HG02678 (cell line): ENCODE measurements around the gene CCL3.
"Not testable (repeated sequence)": the region's sequence is repeated elsewhere in the genome, so short reads cannot be mapped to it uniquely, and the experiment has no call there.

Source experiments
- ATAC-seq: cut with Tn5 transposase; IDR thresholded peaks from one replicate; pipeline ENCODE4 v1.9.1; 2021; ENCODE audit warnings: mild to moderate bottlenecking, moderate library complexity; ENCODE audit not compliant: unreplicated experiment

Gene CCL3

DNA sequence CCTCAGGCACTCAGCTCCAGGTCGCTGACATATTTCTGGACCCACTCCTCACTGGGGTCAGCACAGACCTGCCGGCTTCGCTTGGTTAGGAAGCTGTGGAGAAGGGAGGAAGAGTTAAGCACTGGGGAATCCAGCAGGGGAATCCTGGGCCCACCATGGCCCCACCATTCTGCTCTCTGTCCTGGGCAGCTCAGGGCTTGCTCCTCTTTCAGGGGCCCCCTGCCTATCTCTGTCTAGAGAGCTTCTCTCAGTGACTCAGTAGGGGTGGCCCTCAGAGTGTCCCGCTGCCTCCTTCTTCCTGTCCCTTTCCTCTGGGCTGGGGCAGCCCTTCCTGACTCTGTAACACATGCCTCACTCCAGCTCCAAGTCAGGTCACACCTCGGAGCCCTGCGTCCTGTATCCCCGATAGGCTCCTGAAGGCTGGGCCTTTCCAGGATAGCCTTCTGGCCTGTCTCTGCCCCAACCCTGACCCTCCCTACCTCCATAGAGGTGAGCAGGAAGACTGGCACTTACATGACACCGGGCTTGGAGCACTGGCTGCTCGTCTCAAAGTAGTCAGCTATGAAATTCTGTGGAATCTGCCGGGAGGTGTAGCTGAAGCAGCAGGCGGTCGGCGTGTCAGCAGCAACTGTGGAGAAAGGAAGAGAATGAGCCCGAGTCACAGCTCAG lies 1.1 kb downstream of the CCL3 start:
- ATAC-seq, result no peak

DNA sequence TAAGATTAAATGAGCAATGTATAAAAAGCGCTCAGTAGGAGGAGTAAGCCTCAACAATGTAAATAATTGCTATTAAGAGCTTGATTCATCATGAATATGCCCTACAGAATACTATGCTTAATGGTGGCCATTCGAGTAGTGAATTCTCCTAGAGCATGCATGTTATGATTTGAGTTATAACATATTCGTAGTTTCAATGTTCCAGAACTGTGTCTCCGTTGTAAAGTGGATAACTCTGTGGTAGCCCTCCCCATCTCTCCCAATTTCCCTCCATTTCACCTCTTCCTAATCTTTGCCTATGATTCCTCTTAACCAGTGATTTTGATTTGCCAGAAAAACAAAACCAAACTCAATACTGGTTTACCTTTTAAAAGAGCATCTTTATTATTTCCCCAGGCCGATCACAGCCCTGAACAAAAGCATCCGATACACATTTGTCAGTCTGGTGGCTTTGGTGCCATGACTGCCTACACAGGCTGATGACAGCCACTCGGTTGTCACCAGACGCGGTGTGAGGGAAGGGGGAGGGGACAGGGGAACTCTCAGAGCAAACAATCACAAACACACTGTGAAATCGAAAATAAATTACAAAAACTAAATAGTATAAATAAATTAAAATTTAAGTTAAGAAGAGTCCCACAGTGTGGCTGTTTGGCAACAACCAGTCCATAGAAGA lies 1.9 kb downstream of the CCL3 start:
- not testable (repeated sequence) for ATAC-seq

DNA sequence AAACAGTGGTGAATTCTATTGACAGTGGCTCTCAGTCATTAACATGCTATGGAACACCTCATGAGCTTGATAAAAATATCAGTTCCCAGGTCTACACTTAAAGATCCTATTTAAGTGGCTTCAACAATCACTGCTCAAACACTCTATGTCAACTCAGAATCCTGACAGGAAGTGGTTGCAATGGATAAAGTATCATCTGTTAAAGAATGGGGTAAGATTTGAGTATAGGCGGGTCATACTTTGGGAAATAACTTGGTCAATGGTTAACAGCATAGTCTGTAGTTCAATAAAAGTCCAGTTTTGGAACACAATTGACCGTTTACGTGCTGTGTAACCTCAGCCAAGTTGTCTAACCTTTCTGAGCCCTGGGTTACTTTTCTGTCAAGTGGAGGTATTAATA lies 2.5 kb downstream of the CCL3 start:
- ATAC-seq, result not testable (repeated sequence)

DNA sequence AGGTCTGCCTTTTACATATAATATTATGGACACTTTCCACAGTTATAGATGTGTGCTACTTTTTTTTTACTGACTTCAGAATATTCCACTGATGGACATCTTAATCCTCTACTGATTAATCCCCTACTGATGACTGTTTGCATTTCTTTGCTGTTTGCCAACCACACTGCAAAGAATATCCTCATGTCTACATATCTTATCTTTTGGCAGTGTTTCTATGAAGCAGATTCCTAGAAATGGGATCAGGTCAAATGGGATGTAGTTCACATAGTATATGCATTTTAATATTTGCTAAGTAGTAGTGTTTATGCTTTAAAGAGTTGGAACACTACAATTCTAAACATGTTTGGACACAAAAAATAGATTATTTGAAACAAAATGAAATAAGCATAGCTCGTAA lies 3.2 kb downstream of the CCL3 start:
- no peak for ATAC-seq

DNA sequence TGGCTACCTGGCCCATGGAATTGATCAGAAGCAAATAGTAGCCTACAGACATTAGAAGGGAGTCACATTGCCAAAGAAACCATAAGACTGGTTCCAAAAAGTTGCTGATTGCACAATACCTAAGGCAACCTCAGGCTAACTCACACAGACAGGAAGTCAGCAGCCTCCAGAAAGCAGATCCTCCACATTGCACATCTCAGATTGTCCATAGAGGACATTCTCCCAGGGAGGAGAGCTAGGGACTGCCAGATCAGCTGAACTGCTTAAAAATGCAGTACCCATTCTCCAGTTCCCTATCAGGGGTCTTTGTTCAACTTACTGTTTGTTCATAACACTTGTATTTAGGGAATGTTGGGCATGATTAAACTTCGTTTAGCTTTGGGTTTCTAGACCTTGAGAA lies 4.2 kb downstream of the CCL3 start:
- no peak for ATAC-seq

DNA sequence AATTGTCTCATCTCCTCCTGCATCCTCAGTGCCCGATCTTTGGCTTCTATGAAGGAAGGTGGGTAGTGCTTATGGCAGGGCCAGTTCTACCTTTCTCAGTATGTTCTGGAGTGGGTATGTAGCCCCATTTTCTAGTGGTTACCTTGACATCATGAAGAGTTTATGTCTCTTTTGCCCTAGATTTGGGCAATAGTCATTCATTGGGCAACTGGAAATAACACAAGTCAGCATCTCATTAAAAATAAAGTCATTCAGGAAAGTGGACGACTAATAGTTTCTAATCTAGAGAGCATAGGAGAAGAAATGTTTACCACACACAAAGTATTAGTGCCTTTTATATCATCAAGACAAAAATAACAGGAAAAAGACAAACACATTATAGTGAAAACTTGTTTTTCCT lies 6.3 kb downstream of the CCL3 start:
- not testable (repeated sequence) for ATAC-seq

DNA sequence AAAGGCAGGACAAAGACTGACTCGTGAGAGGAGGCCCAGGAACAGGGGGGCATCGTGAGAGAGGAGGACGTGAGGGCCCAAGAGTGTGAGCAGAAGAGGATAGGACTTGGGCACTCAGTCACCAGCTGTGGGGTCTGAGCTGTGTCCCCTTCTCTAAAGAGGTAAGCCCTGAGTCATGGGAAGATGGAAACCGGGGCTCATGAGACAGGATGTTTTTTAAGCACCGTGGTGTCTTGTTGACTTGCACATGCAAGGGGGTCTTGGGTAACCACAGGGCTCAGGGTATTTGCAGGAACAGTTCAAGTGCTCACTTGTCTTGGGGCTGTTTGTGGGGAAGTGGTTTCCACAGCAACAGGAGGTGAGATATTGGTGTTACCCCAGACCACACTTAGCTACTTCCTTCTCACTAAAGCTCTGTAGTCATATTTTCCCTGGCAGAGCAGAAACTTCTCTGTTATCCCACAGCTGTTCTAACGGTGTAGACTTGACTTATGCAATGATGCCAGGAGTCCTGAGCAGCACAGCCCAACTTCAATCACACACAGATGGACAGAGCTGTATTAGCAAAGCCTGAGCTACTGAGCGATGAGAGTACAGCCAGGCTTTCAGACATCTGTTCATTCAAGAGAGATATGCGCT lies 7.3 kb downstream of the CCL3 start:
- peak; percentile 50 for ATAC-seq

DNA sequence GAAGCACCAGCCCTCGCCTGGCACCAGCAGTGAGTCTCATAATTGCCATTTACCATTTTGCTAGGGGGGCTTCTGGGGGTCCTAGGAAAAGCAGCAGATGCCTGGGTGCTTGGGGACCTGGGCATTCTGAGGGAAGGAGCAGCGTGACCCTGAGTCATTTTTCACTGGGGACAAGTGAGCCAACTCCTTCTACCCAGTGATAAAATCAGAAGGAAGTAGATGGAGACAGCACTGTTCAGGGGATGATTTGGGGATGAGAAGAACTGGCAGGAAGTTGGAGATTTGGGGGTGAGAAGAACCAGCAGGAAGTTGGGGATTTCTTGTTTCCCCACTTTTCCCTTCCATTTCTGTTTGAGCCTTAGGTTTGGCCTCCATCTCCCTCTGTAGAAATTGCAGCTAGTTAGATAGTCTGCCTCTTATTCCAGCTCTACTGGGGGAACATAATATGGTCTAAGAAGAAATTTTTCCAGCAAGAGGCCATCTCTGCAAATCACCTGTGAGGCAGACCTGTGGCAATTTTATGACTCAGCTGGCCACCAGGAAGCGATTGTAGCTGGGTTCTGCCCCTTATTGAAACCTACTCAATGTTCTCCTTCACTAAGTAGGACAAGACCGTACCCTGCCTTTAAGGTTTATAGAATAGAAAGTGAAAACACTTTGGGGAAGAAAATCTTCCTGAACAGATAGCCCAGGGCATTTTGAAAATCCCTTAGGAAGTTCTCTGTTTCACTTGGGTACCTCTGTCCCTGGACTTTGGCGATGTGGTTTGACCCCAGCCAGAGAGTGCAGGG lies 8.1 kb downstream of the CCL3 start:
- peak; percentile 34 for ATAC-seq

DNA sequence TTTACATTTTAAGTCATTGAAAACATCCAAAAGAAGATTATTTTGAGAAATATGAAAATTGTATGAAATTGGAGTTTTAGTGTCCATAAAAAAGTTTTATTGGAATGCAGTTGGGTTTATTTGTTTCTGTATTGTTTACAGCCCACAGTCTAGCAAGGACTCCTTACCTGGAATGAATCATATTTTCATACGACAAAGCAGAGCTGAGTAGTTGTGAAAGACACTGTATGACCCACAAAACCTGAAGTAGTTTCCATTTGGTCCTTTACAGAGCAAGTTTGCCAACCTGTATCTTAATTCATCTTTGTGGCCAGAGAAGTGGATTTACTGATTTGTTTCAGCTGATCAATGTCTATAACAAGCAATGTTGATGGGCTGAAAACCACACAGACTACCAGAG lies 15.6 kb downstream of the CCL3 start:
- no peak for ATAC-seq

DNA sequence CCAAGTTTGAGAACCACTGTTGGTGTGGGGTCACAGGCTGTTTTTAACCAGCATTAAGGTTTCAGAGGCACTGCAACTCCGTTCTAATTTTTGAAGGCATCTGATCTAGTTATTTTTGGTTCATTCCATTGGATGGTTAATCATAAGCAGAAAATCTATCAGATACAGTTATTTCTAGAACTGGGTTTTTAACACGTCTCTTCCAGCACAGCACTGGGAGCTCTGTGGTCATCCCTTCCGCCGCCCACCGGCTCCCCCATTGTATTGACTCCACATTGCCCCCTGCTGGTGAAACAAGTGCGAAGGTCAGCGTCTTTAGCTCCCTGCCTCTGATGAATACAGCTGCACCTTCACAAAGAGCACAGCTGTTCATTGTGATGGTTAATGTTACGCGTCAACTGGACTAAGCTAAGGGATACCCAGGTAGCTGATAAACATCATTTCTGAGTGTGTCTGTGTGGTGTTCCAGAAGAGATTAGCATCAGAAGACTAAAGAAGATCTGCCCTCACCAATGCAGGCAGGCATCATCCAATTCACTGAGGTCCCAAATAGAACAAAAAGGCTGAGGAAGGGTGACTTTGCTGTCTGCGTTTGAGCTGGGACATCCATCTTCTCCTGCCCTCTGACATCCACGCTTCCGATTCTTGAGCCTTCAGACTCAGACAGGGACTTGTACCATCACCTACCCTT lies 17.4 kb downstream of the CCL3 start:
- no peak for ATAC-seq

DNA sequence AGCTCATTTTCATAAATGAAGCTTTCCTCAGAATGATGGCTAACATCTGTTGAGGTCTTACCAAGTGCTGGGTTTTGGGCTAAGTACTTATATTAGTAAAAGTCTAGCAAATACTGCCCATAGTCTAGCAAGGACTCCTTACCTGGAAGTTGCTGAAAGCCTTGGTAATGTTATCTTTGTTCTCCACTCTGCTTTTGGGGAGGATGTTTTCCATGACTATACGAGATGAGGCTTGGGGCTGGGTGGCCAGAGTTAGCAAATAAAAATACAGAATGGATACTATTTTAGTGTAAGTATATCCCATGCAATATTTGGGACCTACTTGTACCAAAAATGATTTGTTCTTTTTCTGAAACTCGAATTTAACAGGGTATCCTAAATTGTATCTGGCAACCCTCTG lies 18.2 kb downstream of the CCL3 start:
- ATAC-seq, result no peak

DNA sequence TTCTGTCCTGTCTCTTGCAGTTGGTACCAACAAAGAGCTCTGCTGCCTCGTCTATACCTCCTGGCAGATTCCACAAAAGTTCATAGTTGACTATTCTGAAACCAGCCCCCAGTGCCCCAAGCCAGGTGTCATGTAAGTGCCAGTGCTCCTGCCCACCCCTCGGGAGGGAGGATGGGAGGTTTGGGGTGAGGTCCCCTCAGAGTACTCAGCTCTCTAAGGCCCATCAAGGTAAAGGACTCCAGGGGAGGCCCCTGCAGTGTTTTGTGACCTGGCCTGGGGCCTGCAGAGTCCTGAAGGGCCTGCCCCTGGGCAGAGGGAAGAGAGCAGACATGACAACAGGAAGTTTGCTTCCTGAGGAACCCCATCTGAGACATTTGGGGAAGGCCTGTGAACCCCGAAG lies 19.5 kb downstream of the CCL3 start:
- no peak for ATAC-seq

DNA sequence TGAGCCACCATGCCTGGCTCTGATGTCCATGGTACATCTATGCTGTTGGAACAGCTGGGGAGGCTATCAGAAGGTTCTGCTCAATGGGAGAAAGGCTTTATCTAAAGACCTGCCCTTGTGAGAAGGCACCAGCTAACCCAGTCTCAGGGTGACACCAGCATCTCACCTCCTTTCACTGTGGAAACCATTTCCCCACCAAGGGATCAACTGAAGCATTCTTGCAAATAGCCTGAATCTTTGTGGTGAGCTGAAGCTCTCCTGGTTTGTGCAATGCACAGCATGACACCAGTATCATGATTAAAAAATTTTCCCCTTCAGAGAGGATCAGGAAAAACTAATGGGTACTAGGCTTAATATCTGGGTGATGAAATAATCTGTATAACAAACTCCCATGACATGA lies 20.8 kb downstream of the CCL3 start:
- ATAC-seq, result no peak

DNA sequence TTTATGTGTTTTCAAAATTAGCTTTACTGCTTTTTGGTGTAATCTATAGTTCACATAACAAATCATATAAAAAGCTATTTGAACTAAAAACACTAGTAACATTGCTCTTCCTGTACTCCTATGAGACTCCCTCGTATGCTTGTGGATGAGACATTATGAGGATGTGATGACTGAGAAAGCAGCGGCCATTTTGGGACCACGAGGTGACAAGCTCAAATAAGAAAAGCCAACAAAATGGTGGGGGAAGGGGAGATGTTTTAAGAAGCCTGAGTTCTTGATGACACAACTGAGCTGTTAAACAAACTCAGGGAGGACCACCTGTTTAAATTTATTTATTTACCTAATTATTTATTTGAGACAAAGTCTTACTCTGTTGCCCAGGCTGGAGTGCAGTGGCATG lies 21.4 kb downstream of the CCL3 start:
- ATAC-seq, result no peak

DNA sequence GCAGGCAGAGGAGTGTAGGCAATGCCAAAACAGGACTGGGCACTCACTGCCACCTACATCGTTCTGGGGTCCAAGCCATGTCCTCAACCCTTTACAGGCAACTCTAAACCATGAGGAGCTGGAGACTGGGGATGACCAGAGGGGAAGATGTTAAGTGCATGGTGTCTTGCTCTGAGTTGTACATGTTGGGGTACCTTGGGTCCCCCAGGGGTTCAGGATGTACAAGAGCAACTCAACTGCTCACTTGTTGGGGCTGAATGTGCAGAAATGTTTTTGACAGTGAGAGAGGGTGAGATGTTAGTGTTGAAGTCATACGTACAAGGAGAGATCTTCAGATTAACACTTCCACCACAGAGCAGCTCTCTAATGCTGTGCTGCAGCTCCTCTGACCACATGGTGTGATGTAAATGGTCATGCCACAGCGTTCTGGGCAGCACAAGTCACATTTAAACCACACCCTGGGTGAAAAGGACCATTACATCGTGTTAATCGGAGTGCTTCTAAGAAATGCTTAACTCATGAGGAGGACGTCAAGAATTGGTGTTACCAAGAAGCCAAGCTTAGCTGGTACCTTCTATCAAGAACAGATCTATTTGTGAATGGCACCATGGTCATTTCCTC lies 23.5 kb downstream of the CCL3 start:
- no peak for ATAC-seq

DNA sequence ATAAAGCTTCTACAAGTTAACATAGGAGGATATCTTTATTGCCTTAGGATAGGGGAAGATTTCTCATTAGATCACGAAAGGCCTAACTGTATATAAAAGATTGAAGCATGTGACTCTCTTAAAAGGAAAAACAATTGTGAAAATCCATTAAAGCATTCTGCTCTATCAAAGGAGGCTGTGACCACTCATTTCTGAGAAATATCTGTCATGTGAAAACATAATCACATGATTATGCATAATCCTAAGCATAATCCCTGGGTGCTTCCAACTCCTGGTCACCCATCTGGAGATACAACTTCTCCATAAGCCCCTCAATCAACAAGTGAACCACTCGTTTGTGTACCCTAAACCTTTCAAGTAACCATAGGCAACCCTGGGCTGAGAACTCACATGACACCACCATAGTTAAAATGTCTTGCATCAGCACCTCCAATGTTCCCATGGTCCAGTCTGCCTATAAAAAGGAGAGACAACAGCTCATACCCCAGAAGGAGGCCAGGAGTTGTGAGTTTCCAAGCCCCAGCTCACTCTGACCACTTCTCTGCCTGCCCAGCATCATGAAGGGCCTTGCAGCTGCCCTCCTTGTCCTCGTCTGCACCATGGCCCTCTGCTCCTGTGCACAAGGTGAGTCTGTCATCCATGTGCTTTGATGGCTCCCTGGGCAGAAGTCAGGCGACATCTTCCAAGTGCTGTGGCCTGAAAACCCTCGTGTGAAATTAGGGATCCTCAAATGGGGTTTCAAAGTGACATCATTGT lies 26.0 kb downstream of the CCL3 start, which contains the start of gene CCL18:
Gene CCL18, plus strand, starts transcription at position 487 of the 756 bp plus-strand sequence. Its CDS starts 71 bp downstream, at position 558.
- no peak for ATAC-seq

DNA sequence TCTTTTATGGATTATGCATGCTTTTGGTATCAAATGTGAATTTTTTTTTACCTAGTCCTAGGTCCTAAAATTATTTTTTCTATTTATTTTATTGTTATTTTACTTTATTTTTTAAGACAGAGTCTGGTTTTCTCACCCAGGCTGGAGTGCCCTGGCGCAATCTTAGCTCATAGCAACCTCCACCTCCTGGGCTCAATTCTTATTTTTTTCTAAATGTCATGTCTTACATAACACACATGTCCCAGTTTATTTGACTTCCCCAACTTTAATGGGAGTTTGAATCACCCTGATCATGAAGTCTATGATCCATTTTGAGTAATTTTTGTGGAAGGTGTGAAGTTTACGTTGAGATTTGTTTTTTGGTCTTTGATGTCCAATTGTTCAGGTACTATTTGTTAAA lies 29.1 kb downstream of the CCL3 start:
- ATAC-seq, result no peak

DNA sequence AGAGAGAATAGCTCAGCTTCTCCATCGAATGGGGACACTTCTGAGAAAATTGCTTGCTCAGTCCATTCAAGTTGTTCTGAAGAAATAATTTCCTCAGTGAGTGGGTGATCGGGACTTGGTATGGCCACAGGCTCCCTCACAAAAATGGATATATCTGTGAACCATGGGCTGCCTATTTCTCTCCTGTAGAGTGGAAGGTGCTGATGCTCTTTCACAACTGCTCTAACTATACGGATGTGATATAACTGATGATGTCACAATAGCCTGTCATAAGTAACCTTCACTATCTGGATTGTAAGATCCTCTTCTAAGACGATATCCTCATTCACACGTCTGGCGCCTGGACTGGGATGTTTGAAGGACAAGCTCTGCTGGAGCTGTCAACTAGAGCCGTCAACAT lies 30.5 kb downstream of the CCL3 start:
- no peak for ATAC-seq

DNA sequence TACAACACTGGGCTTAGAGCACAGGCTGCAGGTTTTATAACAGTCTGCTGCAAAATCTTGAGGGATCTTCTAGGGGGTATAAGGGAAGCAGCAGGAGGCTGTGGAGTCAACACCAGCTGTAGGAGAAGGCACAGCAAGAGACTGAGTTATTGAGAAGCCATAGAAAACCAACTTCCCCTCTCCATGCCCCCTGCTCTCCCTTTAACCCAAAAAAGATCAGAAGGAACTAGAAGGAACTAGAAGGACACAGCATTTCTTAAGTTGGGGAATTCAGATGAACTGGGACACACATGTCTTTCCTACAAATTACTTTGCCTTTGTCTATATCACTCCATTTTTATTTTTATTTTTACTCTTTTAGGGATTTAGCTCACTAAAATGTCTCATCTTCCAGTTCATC lies 32.0 kb downstream of the CCL3 start:
- ATAC-seq, result no peak
